Neural cell (in vitro differentiated cells): Measurements from ENCODE around the gene SLC25A21.

ENCODE experiments used
- CTCF ChIP-seq: fragments of 450-650 bp; IDR thresholded peaks from 2 replicates; pipeline ENCODE4 v1.5.1; 2014; ENCODE audit warnings: antibody characterized with exemption, mild to moderate bottlenecking, moderate library complexity; ENCODE audit not compliant: poor library complexity, severe bottlenecking
- EP300 ChIP-seq: fragments of 450-650 bp; conservative IDR thresholded peaks from 2 replicates; pipeline ENCODE4 v1.6.1; 2014; ENCODE audit warnings: antibody characterized with exemption, mild to moderate bottlenecking, moderate library complexity; ENCODE audit not compliant: poor library complexity, severe bottlenecking
- POLR2AphosphoS5 ChIP-seq: IDR thresholded peaks from 2 replicates; pipeline ENCODE4 v1.6.1; 2012
- RAD21 ChIP-seq: fragments of 450-650 bp; conservative IDR thresholded peaks from 2 replicates; pipeline ENCODE4 v1.6.1; 2014; ENCODE audit warnings: antibody characterized with exemption, mild to moderate bottlenecking, moderate library complexity
- SMC3 ChIP-seq: fragments of 450-650 bp; conservative IDR thresholded peaks from 2 replicates; pipeline ENCODE4 v1.6.1; 2014; ENCODE audit warnings: antibody characterized with exemption, mild to moderate bottlenecking, moderate library complexity; ENCODE audit not compliant: poor library complexity
- TAF1 ChIP-seq: IDR thresholded peaks from 2 replicates; pipeline ENCODE4 v1.6.1; 2012; ENCODE audit warnings: low read depth
- TF ChIP-seq, protein P1 (sequence below): IDR thresholded peaks from 2 replicates; pipeline ENCODE4 v1.6.1; 2012; ENCODE audit warnings: borderline replicate concordance

- TF ChIP-seq POLR2AphosphoS5: no peak
- TF ChIP-seq, protein P1, sequence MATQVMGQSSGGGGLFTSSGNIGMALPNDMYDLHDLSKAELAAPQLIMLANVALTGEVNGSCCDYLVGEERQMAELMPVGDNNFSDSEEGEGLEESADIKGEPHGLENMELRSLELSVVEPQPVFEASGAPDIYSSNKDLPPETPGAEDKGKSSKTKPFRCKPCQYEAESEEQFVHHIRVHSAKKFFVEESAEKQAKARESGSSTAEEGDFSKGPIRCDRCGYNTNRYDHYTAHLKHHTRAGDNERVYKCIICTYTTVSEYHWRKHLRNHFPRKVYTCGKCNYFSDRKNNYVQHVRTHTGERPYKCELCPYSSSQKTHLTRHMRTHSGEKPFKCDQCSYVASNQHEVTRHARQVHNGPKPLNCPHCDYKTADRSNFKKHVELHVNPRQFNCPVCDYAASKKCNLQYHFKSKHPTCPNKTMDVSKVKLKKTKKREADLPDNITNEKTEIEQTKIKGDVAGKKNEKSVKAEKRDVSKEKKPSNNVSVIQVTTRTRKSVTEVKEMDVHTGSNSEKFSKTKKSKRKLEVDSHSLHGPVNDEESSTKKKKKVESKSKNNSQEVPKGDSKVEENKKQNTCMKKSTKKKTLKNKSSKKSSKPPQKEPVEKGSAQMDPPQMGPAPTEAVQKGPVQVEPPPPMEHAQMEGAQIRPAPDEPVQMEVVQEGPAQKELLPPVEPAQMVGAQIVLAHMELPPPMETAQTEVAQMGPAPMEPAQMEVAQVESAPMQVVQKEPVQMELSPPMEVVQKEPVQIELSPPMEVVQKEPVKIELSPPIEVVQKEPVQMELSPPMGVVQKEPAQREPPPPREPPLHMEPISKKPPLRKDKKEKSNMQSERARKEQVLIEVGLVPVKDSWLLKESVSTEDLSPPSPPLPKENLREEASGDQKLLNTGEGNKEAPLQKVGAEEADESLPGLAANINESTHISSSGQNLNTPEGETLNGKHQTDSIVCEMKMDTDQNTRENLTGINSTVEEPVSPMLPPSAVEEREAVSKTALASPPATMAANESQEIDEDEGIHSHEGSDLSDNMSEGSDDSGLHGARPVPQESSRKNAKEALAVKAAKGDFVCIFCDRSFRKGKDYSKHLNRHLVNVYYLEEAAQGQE: no peak
- TF ChIP-seq CTCF: no peak
- no peak for TF ChIP-seq EP300
- TF ChIP-seq TAF1: no peak
- no peak for TF ChIP-seq RAD21
- no peak for TF ChIP-seq SMC3
Measured at GRCh38 chr14:37195327-37195726, 22.9 kb upstream of the SLC25A21 start.
